Stimulated activated CD8-positive, alpha-beta memory T cell treated with anti-CD3 and anti-CD28 coated beads, Interleukin-12 subunit alpha, Interleukin-12 subunit beta, amount 100 ng/mL, for 1 hour (primary cell): Measurements from ENCODE around the gene OR1K1.
"Not testable (repeated sequence)": the region's sequence is repeated elsewhere in the genome, so short reads cannot be mapped to it uniquely, and the experiment has no call there.

Source experiments
- DNase-seq: peaks from one replicate; pipeline ENCODE4 v3.0.0-alpha.2; 2020; ENCODE audit warnings: low read depth

Gene OR1K1, protein sequence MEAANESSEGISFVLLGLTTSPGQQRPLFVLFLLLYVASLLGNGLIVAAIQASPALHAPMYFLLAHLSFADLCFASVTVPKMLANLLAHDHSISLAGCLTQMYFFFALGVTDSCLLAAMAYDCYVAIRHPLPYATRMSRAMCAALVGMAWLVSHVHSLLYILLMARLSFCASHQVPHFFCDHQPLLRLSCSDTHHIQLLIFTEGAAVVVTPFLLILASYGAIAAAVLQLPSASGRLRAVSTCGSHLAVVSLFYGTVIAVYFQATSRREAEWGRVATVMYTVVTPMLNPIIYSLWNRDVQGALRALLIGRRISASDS

DNA sequence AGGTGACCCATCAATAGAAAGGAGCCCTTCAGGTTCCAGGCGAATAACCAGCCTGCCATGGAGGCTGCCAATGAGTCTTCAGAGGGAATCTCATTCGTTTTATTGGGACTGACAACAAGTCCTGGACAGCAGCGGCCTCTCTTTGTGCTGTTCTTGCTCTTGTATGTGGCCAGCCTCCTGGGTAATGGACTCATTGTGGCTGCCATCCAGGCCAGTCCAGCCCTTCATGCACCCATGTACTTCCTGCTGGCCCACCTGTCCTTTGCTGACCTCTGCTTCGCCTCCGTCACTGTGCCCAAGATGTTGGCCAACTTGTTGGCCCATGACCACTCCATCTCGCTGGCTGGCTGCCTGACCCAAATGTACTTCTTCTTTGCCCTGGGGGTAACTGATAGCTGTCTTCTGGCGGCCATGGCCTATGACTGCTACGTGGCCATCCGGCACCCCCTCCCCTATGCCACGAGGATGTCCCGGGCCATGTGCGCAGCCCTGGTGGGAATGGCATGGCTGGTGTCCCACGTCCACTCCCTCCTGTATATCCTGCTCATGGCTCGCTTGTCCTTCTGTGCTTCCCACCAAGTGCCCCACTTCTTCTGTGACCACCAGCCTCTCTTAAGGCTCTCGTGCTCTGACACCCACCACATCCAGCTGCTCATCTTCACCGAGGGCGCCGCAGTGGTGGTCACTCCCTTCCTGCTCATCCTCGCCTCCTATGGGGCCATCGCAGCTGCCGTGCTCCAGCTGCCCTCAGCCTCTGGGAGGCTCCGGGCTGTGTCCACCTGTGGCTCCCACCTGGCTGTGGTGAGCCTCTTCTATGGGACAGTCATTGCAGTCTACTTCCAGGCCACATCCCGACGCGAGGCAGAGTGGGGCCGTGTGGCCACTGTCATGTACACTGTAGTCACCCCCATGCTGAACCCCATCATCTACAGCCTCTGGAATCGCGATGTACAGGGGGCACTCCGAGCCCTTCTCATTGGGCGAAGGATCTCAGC is at the start of gene OR1K1:
TSS of gene OR1K1 (plus strand) at position 58 of the 995 bp plus-strand sequence. CDS start at position 58, 0 bp downstream.
- DNase-seq = no peak

DNA sequence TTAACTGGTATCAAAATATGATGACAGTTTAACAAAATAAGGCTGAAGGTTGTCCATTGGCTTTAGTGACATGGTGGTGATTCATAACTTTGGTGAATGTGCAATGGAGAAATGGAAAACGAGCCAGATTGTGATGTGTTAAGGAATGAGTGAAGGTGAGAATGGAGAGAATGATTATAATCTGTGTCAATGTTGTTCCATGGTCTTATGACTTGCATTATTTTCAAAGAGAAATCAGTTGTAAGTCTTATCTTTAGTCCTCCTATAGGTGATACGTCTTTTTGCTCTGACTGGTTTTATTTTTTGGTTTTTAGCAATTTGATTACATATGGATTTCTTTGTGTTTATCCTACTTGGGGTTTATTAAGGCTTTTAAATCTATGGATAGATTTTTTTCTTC is 45.1 kb upstream of the OR1K1 start:
- no peak for DNase-seq

GRCh38 chr9:122767817-122768216 is 32.1 kb upstream of the OR1K1 start:
- DNase-seq = no peak

- no peak for DNase-seq
These were observed 22.9 kb upstream of the OR1K1 start for GRCh38 chr9:122777052-122777451.

DNA sequence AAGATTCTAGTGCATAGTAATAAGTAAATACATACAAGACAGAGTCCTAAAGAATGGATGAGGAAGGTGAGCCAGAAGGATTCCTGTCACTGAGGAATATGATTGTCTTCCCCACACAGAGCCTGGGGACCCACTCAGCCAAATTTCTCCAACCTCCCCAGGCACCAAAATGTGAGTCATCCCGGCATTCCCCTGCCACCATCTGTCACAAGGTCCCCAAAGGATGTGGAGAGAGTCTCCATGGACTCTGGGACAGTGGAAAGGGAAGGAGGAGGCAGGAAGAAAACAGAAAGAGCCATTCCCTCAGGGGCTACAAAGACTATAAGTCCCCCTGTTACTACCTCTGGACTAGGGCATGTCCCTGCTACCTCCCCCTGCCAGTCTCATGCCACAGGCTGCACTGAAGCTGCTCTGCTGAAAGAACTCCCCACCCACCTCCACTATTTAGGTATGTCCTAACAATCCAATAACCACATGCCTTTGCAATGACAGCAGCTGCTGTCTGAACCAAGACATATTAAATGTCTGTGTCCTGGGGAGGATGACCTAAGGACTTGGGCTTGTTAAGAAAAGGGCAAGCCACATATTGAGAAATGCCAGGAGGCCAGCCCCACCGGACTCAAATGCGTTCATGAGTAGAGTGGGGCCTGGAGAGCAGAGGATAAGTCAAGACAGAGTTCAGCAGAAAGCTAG is 21.8 kb upstream of the OR1K1 start:
- DNase-seq = no peak

DNA sequence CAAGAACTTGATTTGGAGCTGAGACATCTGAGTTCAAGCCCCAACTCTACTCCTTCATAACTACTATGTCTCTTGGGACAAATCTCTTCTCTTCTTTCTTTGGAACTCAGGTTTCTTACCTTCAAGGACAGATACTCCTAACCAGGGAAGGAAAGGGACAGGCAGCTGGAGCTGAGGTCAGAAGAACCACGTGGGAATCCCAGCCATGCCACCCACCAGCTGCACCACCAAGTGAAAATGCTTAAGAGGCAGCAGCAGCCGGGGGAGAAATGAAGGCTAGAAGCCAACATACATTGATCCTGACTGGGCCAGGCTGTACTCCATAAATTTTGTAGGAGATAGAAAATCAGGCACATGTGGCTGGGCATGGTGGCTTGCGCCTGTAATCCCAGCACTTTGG is 20.7 kb upstream of the OR1K1 start:
- no peak for DNase-seq

DNA sequence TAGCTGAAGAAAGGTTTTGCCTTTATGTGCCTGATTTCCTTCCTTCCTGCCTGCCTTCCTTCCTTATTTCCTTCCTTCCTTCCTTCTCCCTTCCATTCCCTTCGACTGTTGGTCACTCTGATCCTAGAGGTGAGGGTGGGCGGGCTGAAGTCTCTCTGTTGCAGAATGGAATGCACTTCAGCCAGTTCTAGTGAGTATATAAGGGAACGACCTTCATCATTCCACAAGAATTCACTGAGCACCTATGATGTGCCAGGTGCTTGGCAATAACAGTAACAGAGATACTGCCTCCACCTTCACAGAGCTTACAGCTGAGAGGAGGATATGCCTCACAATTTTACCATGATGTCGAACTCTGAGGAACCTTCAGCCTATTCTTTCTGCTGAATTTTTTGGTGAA is 19.9 kb upstream of the OR1K1 start:
- DNase-seq = no peak

GRCh38 chr9:122781671-122782070 is 18.3 kb upstream of the OR1K1 start:
- DNase-seq = no peak

- DNase-seq = no peak
These were observed 14.7 kb upstream of the OR1K1 start for GRCh38 chr9:122785269-122785668.

- no peak for DNase-seq
These were observed 13.6 kb upstream of the OR1K1 start for GRCh38 chr9:122786338-122786737.

DNA sequence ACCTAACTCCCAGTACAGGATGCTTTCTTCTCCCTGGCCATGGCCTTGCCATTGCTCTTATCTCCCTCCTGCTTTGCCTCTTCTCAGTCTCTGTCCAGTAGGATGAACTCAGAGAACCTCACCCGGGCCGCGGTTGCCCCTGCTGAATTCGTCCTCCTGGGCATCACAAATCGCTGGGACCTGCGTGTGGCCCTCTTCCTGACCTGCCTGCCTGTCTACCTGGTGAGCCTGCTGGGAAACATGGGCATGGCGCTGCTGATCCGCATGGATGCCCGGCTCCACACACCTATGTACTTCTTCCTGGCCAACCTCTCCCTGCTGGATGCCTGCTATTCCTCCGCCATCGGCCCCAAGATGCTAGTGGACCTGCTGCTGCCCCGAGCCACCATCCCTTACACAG is 11.1 kb upstream of the OR1K1 start, which contains the start of gene OR5C1:
TSS of gene OR5C1 (plus strand) at position 103 of the 400 bp plus-strand sequence. CDS start at position 103, 0 bp downstream.
- DNase-seq = no peak

GRCh38 chr9:122789256-122790046 is 10.5 kb upstream of the OR1K1 start:
- no peak for DNase-seq

DNA sequence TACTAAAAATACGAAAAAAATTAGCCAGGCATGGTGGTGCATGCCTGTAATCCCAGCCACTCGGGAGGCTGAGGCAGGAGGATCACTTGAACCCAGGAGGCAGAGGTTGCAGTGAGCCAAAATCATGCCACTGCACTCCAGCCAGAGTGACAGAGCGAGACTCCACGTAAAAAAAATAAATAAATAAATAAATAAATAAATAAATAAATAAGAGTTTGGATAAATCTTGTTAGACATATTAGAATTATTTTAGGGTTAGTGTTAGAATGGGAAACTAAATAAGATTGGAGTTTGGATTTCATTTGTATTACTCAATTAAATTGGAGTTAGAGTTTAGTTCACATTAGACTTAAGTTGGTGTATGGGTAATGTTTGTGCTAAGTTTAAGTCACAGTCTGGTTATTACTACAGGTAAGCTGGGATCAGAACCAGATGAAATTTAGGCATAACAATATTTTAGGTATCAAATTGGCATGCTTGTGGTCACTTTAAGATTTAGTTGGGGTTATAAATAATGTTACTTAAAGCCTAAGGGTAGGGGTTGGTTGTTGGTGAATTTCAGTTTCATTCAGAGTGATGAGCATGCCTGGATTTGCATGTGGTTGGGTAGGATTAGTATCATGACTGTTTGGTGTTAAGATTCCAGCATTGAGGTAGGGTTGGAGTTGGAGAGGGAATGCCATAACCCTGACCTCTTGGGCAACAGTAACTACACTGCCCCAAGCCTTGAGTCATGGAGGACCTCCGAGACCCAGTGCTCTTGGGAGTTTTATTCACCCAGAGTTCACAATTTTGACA is 7.9 kb upstream of the OR1K1 start:
- DNase-seq = no peak

DNA sequence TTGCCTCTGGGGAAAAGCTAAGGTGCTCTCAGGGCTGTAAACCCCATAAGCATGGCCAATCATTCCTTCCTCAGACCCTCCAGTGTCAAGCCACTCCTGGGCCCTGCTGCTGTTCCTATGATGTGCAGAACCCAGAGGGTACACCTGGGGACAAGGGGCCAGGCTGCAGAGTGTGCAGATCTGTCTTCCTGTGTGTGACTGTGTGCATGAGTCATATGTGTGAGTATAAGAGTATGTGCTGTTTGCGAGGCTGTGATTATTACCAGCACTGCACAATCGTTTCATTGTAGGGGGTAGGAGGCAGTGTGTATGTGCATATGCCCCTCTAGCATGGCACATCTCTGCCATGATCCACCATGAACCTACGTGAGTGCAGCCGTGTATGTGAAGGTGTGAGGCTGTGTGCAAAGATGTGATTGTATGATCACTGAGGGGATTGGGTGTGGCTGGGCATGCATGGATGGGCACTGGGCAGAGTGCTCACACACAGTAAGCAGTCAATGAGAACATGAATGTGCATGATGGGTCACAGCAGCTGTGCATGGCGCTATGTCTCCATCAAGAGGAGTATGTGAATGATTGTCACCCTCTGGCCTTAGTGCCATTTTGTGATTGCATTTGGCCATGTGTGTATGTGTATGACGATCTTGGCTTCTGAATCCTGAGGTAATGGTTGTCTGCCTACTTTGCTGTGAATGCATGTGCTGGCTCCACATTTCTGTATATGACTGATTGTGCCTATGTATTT is 2.4 kb upstream of the OR1K1 start:
- DNase-seq = no peak

GRCh38 chr9:122806661-122807060 is 6.7 kb downstream of the OR1K1 start:
- DNase-seq = no peak

DNA sequence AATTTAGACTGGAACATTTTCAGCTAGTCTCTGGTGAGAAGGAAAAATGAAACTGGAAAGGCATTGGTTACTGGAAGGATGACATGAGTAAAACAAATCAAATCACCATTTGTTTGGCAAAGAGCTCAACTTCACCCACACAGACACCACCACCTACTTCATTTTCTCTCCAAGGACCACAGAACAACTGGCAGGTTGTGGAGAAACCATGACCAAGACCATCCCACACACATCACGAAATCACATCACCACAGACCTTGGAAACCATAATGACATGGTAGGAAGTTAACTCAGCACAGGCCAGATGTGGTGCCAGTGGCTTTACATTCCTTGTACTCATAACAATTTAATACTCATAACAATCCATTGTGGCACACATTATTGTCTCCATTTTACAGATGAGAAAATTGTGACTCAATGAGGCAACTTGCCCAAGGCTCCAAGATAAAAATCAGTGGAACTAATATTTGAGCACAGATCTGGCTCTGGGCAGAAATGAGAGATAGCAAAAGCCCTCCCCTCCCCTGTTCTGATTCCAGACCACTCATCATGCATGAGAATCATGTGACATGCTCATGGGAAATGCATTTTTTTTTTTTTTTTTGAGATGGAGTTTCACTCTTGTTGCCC is 7.5 kb downstream of the OR1K1 start:
- DNase-seq = no peak

DNA sequence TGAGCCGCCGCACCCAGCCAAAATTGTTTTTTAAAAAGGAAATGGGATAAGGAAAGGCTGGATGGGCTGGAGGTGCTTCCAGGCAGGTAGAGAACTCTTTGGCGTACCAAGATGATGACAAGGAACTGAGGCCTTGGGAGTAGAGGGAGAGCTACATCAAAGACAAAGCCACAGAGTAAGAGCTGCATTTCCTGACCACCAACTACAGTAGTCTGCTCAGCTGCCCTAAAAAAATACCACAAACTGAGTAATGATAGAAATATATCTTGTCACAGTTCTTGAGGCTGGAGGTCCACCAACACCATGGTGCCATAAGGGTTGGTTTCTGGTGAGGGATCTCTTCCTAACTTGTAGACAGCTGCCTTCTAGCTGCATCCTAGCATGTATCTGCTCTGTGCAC is 8.2 kb downstream of the OR1K1 start:
- DNase-seq = no peak

GRCh38 chr9:122809261-122809660 is 9.3 kb downstream of the OR1K1 start:
- not testable (repeated sequence) for DNase-seq

DNA sequence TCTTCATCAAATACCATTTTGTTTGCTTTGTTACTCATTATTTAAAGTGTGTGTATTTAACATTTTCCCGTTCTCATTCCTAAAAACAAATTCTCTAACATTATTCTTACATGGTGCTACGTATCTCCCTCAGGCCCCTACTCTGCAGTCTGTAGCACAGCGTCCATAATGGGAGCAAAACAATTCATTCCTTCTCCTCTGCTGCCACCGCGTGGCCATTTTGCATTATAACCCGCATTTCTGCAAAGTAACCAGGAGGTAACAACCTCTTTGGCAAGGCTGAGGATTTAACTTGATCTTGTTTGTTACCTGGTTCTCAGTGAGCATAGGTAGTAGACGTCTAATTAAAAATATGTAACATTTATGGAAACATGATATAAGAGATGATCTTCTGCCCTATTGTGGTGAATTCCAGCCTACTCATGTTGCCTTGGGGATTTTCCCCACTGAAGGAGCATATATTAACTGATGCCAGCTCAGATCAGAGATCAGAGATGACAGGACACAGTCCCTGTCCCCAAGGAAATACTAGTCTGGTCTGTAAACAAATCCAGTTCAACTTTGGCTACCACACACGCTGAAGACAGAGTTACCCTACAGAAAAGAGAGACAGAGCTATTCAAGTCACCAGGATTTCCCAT is 10.5 kb downstream of the OR1K1 start:
- peak; percentile 61 for DNase-seq
